ENCODE data around the gene WDR48.

Gene WDR48

GRCh38 chr3:39103791-39104552, 52.2 kb downstream of the WDR48 start:
- DNase-seq = no peak

GRCh38 chr3:39104961-39105686, 53.3 kb downstream of the WDR48 start:
- no peak for DNase-seq

GRCh38 chr3:39105687-39106063, 53.9 kb downstream of the WDR48 start:
- no peak for DNase-seq

DNA sequence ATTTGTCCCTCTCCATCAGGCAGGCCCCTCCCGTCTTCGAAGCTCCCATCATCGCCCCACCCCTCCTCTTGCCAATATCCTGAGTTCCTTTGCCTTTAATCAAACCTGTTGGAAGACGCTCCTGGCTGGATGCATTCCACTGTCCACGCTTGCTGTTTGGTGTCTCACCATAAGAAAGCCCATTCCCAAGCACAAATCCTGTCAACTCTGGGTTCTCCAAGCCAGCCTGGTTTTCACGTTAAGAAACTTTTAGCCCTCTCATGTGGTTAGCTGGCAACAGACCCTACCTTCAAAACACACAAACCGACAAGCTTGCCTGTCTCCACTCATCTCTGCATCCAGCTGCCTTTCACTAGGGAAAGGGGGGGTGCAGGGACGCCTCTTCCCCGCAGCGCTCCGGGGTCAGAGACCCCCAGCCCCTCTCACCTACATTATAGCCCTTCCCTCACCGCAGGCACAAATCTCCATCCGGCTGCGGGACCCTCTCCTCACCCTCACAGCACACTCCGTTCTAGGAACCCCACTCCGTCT, 54.5 kb downstream of the WDR48 start:
- DNase-seq = no peak

GRCh38 chr3:39106851-39107387, 55.1 kb downstream of the WDR48 start:
- DNase-seq = peak; percentile 46

- DNase-seq = peak; percentile 87
These were observed 55.8 kb downstream of the WDR48 start, which contains the start of the genes GORASP1 and TTC21A for GRCh38 chr3:39107388-39108199. TSS of gene GORASP1 (minus strand) at chr3:39107627. CDS start at chr3:39107541, 86 bp downstream. TSS of gene TTC21A (plus strand) at chr3:39107680. CDS start at chr3:39107838, 158 bp downstream.

GRCh38 chr3:39108200-39108710, 56.4 kb downstream of the WDR48 start:
- peak; percentile 51 for DNase-seq

DNA sequence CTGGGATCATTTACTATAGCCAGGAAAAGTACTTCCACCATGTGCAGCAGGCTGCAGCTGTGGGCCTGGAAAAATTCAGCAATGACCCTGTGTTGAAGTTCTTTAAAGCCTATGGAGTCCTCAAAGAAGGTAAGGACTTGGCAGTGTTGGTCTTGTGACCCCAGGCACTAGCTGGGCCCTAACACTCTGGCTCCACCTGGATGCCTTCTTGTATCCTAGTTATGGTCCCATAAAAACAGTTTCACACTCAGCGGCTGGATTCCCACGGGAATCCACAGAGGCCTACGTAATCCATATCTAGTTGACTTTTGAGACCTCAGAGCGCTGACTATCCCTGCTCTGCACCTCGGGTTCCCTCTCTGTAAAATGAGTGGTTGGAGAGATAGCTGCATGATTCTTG, 57.3 kb downstream of the WDR48 start:
- DNase-seq = no peak

- no peak for DNase-seq
These were observed 58.3 kb downstream of the WDR48 start for GRCh38 chr3:39110041-39110639.

- no peak for DNase-seq
These were observed 60.3 kb downstream of the WDR48 start for GRCh38 chr3:39112113-39112512.

DNA sequence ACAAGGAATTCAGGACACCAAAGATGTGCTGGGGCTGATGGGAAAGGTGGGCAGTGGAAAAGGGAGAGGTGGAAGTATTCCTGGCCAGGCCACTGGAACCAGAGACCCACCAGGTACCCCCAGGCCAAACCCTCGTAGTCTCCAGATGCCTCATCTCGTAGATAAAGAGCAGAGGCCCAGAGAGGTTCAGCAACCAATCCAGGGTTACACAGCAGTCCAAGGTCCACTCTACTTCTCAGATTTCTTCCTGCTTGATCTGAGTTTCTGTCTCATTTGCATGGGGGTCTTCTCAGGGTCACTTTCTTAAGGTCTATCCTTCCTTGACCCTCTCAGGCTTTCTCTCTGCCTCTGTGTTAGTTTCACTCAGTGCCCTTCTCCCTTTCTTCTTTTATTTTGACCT, 60.7 kb downstream of the WDR48 start:
- DNase-seq = no peak

GRCh38 chr3:39113291-39113690, 61.5 kb downstream of the WDR48 start:
- DNase-seq = no peak

DNA sequence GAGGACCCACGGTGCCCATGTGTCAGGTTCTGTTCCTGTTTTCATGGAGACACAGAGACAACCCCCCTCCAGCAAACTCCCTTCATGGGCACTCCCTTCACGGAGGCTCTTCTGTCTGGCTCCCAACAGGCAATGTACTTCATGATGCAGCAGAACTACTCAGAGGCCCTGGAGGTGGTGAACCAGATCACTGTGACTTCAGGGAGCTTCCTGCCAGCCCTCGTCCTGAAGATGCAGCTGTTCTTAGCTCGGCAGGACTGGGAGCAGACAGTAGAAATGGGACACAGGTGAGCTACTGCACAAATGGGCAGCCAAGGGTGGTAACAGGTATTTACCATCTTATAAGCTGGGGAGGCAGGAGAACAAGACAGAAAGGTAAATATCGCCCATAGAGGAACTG, 62.6 kb downstream of the WDR48 start:
- DNase-seq = no peak

- DNase-seq = no peak
These were observed 64.1 kb downstream of the WDR48 start for GRCh38 chr3:39115870-39116269.

DNA sequence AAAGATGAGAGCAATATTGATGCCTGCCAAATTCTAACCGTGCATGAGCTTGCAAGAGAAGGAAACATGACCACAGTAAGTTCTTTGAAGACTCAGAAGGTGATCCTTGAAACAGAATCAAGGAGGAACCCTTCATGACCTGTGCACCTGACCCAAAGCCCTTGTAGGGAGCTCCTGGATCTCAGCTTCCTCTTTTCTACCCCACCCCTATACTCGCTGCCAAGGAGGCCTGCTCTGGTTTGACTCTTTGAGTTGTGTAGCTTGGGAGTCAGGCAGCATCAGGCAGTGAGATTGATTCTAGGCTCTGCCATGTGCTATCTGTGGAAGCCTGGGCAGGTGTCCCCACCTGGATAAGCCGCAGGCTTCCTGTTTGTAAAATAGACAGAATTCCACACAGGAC, 66.3 kb downstream of the WDR48 start:
- DNase-seq = no peak

DNA sequence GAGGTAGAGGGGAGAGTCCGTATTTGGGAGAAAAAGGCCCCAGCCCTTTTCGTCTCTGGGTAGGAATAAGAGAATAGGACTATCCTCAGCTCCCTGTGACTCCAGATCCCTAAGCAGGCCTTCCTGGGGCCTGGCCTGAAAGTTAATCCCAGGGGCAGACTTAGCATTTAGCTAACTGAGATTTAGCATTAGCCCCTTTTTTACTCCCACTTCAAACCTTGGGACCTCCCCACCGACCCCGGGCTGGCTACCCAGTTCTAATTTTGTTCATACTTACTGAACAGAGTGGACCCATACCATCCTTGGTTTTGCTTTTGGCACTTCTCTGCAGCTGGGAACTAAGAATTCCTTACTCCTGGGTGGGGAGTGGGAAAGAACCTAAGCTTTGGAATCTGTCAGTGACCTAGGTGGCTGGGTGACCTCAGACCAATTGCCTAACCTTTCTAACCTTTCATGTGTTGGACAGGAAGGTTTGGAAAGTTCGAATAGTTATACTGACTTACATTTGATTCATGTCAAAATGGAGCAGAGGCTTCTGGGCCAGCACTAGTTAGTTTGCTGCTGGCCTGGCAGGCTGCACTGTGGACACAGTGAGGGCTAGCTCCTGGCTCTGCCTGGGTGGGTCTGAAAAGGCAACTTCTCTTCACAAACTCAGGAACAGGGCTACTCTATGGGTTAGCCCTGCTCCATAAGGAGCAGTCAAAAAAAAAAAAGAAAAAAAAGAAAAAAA, 67.3 kb downstream of the WDR48 start:
- DNase-seq = no peak

DNA sequence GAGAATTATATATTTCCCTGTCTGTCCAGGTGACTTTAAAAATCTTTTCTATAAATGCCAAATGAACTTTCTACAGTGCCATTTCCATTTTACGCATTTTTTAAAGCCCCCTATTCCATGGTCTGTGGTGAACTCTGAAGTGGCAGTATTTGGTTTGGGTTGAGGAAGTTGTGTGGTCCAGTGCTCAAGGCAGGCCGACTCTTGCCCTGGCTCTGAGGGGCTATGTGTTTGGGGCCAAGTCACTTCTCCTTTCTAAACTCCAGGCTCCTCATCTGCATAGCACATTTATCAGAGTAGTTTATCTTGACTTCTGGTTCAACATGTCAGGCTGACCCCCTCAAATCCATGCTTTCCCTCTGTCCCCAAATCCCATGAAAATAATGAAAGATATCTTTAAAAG, 69.8 kb downstream of the WDR48 start:
- DNase-seq = no peak

- DNase-seq = no peak
These were observed 71.0 kb downstream of the WDR48 start for GRCh38 chr3:39122813-39123212.

DNA sequence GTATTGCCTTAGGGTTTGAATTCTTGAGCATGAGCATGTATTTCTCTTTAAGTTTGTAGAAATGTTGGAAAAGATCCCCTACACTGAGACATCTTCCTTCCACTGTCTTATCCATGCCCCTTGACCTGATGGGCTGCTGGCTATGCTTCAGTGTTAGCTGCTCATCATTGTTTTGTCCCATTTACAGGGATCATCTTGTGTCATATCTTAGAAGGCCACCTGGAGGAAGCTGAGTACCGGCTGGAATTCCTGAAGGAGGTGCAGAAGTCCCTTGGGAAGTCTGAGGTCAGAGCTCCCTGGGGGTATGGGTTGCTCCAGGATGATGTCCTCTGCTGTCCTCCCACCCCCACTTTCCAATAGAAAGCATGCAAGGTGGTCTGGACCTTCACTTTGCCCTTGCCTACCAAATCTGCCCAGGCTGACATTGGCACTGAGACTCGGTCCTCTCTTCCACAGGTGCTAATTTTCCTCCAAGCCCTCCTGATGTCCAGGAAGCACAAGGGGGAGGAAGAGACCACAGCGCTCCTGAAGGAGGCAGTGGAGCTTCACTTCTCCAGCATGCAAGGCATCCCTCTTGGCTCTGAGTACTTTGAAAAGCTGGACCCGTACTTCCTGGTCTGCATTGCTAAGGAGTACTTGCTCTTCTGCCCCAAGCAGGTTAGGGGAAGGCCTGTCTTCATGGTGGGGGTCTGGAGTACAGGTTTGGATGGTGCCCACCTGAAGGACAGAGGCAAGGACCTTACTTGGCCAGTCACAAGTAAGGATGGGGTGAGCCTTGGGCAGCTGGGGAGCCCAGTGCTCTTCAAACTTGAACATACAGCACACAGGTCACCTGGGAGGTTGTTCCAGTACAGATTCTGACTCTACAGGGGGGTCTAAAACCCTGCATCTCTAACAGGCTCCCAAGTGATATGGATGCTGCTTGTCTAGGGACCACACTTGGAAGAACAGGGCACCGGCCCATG, 73.3 kb downstream of the WDR48 start:
- no peak for DNase-seq

DNA sequence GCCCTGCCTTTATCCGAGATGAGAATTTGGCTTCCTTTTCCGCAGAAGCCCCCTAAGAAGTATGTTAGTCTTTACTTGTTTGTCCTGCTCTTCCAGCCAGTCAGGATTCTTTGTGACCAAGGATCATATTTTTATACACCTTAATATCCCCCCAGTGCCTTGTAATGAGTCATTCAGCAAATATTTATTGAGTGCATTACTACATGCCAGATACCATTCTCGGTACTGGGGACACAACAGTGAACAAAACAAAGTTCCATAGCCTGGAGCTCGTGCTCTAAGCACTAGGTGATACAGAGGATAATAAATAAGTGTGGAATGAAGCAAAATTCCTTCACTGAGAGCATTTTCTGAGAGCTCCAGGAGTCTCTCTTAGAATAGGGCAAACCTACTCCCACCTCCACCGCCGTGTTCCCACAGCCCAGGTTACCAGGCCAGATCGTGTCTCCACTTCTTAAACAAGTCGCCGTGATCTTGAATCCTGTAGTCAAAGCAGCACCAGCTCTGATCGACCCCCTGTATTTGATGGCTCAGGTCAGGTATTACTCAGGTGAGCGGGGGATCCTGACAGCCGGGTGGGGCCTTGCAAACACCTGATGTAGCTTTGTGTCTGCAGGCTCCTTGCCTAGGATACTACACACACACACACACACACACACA, 74.2 kb downstream of the WDR48 start:
- no peak for DNase-seq

All from inflammatory macrophage treated with lipopolysaccharide for 4 hours (primary cell).